Panc1 (cell line): Measurements from ENCODE around the gene CYTH2.

Experiments used
- CTCF ChIP-seq: fragments of 450-650 bp; IDR thresholded peaks from 2 replicates; pipeline ENCODE4 v1.5.1; 2017; ENCODE audit warnings: mild to moderate bottlenecking
- TCF7L2 ChIP-seq: IDR thresholded peaks from 2 replicates; pipeline ENCODE4 v1.6.1; 2011; ENCODE audit warnings: mild to moderate bottlenecking, low read depth, low read length, inconsistent platforms

DNA sequence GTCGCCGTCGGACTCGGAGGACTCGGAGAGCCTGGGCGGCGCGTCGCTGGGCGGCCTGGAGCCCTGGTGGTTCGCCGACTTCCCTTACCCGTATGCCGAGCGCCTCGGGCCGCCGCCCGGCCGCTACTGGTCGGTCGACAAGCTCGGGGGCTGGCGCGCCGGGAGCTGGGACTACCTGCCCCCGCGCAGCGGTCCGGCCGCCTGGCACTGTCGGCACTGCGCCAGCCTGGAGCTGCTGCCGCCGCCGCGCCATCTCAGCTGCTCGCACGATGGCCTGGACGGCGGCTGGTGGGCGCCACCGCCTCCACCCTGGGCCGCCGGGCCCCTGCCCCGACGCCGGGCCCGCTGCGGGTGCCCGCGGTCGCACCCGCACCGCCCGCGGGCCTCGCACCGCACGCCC is 25.9 kb upstream of the CYTH2 start:
- TF ChIP-seq CTCF (no peak), TCF7L2 (no peak)
